Measurements from ENCODE around the gene PER2.
A peak's percentile ranks its signal among the peaks of the same experiment; 100 is the strongest.

Gene PER2

DNA sequence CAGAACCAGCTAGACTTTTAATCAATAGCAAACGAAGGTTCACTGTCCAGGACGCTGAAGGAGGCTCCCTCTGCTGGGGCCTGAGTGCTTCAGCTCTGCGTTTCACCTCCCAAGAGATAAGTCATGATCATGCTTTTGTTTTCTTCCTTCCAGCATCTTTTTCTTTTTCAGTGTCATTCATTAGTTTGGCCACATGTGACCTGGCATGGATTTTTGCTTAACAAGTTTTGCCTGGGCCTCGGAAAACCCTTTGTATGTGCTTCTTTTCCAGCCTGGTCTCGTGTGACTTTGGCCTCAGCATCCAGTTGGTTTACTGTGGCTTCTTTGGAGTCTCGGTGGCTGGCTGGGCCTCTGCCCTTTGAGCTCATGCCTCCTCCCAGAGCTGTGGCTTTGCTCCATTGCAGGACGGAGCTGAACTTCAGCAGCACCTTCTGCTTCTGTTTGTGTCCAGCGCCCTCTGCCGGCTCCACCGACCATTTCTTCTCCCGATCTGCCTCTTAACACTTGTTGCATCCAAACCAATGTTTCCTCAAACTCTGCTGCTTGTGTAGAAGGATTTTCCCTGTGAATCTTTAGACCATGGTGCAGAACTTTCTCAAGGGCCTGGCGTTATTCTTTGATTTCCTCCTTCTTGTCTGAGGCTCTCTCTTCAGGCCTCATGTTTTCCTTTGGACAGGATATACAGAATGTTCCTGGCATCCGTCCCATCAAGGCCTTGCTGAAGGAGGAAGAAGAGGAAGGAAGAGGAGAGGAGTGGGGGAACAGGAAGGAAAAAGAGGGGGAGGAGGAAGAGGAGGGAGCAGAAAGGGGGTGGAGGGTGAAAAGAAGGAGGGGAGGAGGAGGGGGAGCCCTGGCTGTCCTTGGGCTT lies 25.0 kb downstream of the PER2 start:
- ChIA-PET CTCF (interaction anchor here (0.7 to 6.3 kb wide), 37 partner anchors 9 to 751 kb away, joined by 3 to 56 read pairs (median 4); partner anchors contain the start of gene PER2), POLR2A (interaction anchor here (0.6 kb wide), 1 partner anchor 236 kb away, joined by 6 read pairs; no protein-coding TSS in a partner anchor)
- DNase-seq (ENCODE audit: extremely low spot score), result peak; percentile 82
- TF ChIP-seq, protein P1, sequence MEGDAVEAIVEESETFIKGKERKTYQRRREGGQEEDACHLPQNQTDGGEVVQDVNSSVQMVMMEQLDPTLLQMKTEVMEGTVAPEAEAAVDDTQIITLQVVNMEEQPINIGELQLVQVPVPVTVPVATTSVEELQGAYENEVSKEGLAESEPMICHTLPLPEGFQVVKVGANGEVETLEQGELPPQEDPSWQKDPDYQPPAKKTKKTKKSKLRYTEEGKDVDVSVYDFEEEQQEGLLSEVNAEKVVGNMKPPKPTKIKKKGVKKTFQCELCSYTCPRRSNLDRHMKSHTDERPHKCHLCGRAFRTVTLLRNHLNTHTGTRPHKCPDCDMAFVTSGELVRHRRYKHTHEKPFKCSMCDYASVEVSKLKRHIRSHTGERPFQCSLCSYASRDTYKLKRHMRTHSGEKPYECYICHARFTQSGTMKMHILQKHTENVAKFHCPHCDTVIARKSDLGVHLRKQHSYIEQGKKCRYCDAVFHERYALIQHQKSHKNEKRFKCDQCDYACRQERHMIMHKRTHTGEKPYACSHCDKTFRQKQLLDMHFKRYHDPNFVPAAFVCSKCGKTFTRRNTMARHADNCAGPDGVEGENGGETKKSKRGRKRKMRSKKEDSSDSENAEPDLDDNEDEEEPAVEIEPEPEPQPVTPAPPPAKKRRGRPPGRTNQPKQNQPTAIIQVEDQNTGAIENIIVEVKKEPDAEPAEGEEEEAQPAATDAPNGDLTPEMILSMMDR (IDR thresholded peaks at IDR 0.05; ENCODE audit: control extremely low read depth, extremely low read depth, low read depth, missing control alignments), result peak; percentile 89

DNA sequence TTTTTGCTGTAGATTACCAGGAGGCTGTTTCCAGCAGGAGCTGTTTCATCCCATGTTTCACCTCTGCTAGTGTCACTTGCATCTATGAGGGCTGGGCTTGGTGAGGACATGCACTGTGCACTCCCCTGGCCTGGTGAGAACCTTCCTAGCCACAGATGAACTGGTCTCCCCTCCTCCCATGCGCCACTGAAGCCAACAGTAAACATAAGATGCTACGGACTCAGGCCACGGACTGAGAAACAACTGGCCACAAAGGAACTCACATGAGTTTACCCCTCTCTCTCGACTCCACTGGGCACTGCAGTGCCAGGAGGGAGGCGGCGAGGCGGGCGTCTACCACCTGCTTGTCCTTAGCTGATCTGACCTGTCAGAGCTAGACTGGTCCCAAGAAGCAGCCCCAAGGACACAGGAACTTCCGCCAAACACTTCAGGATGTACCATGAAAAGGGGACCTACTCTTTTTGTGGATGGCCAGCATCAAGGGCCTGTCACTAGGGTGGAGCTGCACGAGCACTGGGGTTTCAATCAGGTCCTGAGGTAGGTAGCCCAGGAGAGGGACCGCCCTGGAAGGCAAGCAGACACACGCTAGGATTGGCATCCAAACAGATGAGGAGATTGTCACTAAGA lies 25.8 kb downstream of the PER2 start:
- CTCF ChIA-PET, result interaction anchor here (0.7 to 6.3 kb wide), 29 partner anchors 8 to 516 kb away, joined by 3 to 56 read pairs (median 4); partner anchors contain the start of gene PER2
- no peak for DNase-seq (ENCODE audit: extremely low spot score)
- POLR2A ChIA-PET, result interaction anchor here (0.6 kb wide), 1 partner anchor 235 kb away, joined by 6 read pairs; no protein-coding TSS in a partner anchor
- TF ChIP-seq, protein P1 (IDR thresholded peaks at IDR 0.05; ENCODE audit: control extremely low read depth, extremely low read depth, low read depth, missing control alignments), result no peak

DNA sequence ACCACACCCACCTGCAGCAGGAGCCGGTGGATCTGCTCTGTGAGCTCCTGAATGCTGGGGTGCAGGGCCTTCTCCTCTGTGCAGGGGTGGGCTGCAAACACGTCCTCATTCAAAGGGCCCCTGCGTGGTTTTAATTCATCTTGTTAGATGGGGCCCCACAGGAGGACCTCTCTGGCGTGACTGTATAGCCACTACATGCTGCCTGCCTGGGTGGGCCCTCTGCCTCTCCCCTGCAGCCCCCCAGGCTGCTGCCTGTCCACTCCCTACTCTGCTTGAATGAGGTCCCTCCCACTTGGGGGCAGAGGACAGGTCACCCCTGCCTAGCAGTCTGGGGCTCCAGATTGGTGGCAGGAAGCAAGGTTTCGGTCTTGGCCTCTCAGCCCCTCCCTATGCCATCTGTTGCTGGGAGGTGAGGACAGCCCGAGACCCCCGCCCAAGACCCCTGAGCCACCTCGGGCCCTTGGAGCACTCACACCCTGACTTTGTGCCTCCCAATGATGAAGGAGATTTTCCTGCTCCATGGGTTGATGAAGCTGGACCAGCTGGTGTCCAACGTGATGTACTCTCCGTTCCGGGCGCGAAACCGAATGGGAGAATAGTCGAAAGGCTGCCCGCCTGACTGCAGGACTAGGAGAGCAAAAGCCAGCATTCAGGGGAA lies 26.6 kb downstream of the PER2 start:
- CTCF ChIA-PET, result interaction anchor here (1.2 to 6.3 kb wide), 8 partner anchors 13 to 404 kb away, joined by 3 to 56 read pairs (median 6); partner anchors contain the start of genes HES6 and PER2
- POLR2A ChIA-PET, result no interaction called here
- TF ChIP-seq, protein P1 (IDR thresholded peaks at IDR 0.05; ENCODE audit: control extremely low read depth, extremely low read depth, low read depth, missing control alignments), result no peak
- no peak for DNase-seq (ENCODE audit: extremely low spot score)

DNA sequence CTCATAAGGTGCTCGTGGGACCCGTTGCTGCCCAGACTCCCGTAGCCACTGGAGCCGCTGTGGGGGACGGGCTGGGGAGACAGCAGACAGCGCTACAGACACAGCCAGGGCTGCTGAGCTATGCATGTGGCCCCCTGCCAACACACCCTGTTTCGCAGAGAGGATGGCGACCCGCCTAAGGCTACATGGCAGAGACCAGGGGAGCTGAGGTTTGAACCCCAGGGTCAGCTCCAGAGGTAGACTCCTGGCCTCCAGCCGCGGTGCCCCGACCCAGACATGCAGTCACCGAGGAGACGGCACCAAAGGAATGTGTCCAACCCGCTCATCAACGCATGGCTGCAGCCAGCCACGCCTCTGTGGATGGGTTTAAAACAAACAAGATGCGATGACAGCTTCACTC lies 27.5 kb downstream of the PER2 start:
- DNase-seq (ENCODE audit: extremely low spot score), result no peak
- POLR2A ChIA-PET, result no interaction called here
- CTCF ChIA-PET, result interaction anchor here (0.7 to 6.3 kb wide), 5 partner anchors 15 to 748 kb away, joined by 3 to 56 read pairs (median 4); partner anchors contain the start of gene HES6
- TF ChIP-seq, protein P1 (IDR thresholded peaks at IDR 0.05; ENCODE audit: control extremely low read depth, extremely low read depth, low read depth, missing control alignments), result no peak

DNA sequence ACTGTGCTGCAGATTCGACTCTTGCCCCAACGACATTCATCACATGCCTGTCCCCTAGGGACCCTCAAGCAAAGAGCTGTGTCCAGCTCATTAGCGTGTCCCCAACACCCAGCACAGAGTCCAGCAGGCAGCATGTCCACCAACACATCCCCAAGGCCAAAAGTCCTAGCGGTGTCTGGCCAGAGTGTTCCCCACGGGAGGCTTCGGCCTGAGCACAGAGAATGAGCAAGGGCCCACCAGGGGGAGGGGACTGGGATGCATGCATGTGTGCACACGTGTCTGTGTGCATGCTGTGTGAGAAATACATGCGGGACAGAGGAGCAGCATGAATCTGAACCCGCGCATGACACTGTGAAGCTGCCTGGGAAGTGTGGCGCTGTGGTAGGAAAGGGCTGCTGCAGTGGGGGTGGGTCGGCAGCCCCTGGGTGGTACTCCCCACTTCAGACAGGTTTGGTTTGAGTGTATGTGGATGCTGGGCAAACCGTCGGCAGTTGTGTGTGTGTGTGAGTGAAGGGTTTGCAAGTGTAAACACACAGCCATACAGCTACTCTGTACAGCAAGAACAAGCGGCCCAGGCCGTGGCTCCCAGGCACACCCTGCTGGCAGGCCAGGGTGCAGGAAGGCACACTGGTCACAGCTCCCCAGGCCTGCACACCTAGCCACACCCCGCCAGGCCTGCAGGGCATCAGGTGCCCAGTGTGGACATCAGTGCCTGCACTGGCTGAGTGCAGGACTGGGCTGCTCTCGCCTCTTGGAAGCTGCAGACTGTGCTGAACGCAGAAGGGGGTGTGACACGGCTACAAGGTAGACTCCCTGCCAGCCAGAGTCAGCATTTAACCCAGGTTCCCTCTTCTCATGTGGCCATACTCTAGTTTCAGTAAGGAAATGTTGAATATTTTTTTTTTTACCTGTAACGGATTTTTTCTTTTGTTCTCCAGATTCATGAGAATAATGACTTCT lies 29.1 kb downstream of the PER2 start:
- ChIA-PET POLR2A (no interaction called here), CTCF (interaction anchor here (1.5 kb wide), 1 partner anchor 401 kb away, joined by 5 read pairs; no protein-coding TSS in a partner anchor)
- no peak for DNase-seq (ENCODE audit: extremely low spot score)
- TF ChIP-seq, protein P1 (IDR thresholded peaks at IDR 0.05; ENCODE audit: control extremely low read depth, extremely low read depth, low read depth, missing control alignments), result peak; percentile 20

Measured in GM10248 (cell line).